Astrocyte of the cerebellum (primary cell): ENCODE results near the gene UBE2V1.

ENCODE experiments used
- DNase-seq: peaks from one replicate; pipeline ENCODE4 v3.0.0-alpha.2; 2011; ENCODE audit warnings: low read depth
- H3K4me3 ChIP-seq: 2 replicates; pipeline ENCODE4 v1.5.1; 2011; ENCODE audit warnings: mild to moderate bottlenecking, low read depth, low read length, moderate library complexity
- CTCF ChIP-seq: IDR thresholded peaks from 2 replicates; pipeline ENCODE4 v1.5.1; 2012; ENCODE audit warnings: low read length, low read depth, moderate library complexity, mild to moderate bottlenecking; ENCODE audit errors: missing control alignments
- in situ Hi-C: cut with HindIII; loops from 2 replicates; pipeline ENCODE4 v1.10.0; 2017; ENCODE audit warnings: low sequenced_read_pairs

Gene UBE2V1

GRCh38 chr20:50048420-50049166 is 64.4 kb downstream of the UBE2V1 start:
- DNase-seq: no peak
- TF ChIP-seq CTCF: no peak
- no peak overlapping the region for H3K4me3 ChIP-seq
- in situ Hi-C loops: no loop called here

GRCh38 chr20:50044353-50044960 is 68.5 kb downstream of the UBE2V1 start:
- no peak for DNase-seq
- in situ Hi-C loops: no loop called here
- TF ChIP-seq CTCF: no peak
- no peak overlapping the region for H3K4me3 ChIP-seq

- no peak for DNase-seq
- H3K4me3 ChIP-seq: no peak overlapping the region
- TF ChIP-seq CTCF: no peak
- in situ Hi-C loops: no loop called here
Observed at GRCh38 chr20:50043573-50044352, 69.2 kb downstream of the UBE2V1 start.

- TF ChIP-seq CTCF: no peak
- in situ Hi-C loops: no loop called here
- H3K4me3 ChIP-seq: no peak overlapping the region
- DNase-seq: no peak
Observed at GRCh38 chr20:50042370-50043313, 70.3 kb downstream of the UBE2V1 start.

GRCh38 chr20:50041246-50041873 is 71.6 kb downstream of the UBE2V1 start:
- no peak for TF ChIP-seq CTCF
- in situ Hi-C loops: no loop called here
- H3K4me3 ChIP-seq: no peak overlapping the region
- DNase-seq: no peak
